DLD1 (cell line): ENCODE measurements around the gene PCGF5.
"Not testable (repeated sequence)": the region's sequence is repeated elsewhere in the genome, so short reads cannot be mapped to it uniquely, and the experiment has no call there.

Experiments
- in situ Hi-C: cut with HindIII; loops from 2 replicates; pipeline ENCODE4 v1.10.0; 2017; ENCODE audit warnings: low sequenced_read_pairs

Gene PCGF5

DNA sequence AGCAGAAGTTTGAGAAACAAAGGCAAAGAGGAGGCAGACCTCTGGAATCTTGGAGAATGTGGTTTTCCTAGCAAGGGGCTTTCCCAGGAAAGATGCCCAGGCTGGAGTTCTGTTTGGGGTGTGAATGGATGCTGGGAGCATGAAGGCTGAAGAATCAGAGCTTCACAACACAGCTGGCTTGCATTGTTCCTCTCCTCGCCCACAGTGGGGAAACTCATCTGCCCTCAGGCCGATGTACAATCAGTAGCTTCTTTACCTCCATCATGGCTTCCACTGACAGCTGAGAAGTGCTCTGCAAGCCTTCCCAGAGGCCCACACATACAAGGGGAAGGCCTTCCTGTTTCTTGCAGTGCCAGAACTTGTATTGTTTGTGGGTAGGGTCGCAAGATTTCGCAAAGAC, 98.9 kb downstream of the PCGF5 start:
- in situ Hi-C loops = no loop called here

DNA sequence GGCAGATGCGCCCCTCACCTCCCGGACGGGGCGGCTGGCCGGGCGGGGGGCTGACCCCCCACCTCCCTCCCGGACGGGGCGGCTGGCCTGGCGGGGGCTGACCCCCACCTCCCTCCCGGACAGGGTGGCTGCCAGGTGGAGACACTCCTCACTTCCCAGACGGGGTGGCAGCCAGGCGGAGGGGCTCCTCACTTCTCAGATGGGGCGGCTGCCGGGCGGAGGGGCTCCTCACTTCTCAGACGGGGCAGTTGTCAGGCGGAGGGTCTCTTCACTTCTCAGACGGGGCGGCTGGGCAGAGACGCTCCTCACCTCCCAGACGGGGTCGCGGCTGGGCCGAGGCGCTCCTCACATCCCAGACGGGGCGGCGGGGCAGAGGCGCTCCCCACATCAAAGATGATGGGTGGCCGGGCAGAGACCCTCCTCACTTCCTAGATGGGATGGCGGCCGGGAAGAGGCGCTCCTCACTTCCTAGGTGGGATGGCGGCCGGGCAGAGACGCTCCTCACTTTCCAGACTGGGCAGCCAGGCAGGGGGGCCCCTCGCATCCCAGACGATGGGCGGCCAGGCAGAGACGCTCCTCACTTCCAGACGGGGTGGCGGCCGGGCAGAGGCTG, 102.9 kb downstream of the PCGF5 start:
- in situ Hi-C loops = not testable (repeated sequence)

DNA sequence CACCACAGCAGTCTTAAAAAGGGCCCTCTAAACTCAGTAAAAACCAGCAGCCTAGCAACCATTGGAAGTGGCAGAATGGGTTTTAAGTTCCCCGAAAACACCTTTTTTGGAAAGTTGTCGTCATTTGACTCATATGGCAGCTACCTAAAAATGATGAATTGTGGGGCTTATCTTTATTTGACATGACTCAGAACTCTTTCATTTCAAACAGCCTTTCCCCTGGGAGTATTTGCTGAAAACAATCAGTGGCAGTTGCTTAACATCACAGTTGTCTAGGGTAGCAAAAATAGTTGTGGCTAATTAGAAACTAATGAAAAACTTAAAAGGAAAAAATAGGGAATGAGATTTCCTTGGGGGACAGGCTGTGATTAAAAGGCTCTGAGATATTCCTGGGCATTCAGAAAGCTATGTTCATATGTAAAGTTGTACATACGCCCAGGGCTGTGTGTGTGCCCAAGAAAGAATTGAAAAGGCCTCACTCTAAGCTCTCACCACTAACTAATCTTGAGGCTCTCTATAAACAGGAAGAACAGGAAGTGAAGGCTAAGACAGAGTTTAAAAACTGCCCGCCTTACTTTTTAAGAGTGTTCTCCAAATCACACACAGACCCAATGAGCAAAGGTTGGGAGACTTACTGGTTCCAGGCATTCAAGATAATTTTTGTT, 108.0 kb downstream of the PCGF5 start:
- in situ Hi-C loops = no loop called here
